K562 (cell line): Measurements from ENCODE around the gene FMNL2. TPM values are rescaled to one million over a fixed set of nuclear protein-coding genes. Genes with fewer than 3 reads are reported as not detected.

Source experiments
- ATAC-seq: fragments of 200-7000 bp; cut with Tn5 transposase; 3 replicates; pipeline ENCODE4 v1.9.1; 2020; ENCODE audit warnings: moderate library complexity
- BruUV-seq: library from RNA; stranded (reverse); fragments of 400-500 nt; replicated peaks from 2 replicates; lab custom pipeline; 2021; lab: Mats Ljungman, UMichigan
- CTCF ChIA-PET: fragments of 300-600 bp; formaldehyde crosslinking; extraction: SDS; loops from one replicate; lab custom pipeline; 2021; ENCODE audit warnings: low intra/inter-chr PET ratio; lab: Yijun Ruan, JAX
- POLR2A ChIA-PET: fragments of 300-600, 350-650 bp; sonication (Branson Sonifier 250); formaldehyde crosslinking; extraction: SDS; loops from one replicate; lab custom pipeline; 2021; ENCODE audit warnings: antibody characterized with exemption, inconsistent platforms; lab: Yijun Ruan, JAX
- DNase-seq, 4 experiments: peaks; one replicate each; pipeline versions ENCODE4 v3.0.0 to v3.0.0-alpha.2; 2011 to 2018; ENCODE audit warnings: low spot score in 3 of 4, mixed read lengths in 3 of 4; ENCODE audit errors: extremely low read depth in 1 of 4
- FAIRE-seq: peaks from 2 replicates; lab custom pipeline; 2011; peaks lifted over from hg19 to GRCh38; lab: Jason Lieb, UNC
- H2AFZ ChIP-seq: 2 replicates; pipeline ENCODE4 v1.6.0; 2011; ENCODE audit warnings: low read depth, low read length, control low read depth, inconsistent platforms
- H3K27ac ChIP-seq: fragments of 200-600 bp; 3 replicates; pipeline ENCODE4 v1.8.0; 2011; ENCODE audit warnings: low read depth, mild to moderate bottlenecking, control low read depth, inconsistent platforms, low read length, moderate library complexity, mixed read lengths; ENCODE audit errors: extremely low read depth
- H3K27me3 ChIP-seq, 2 experiments: fragments of 300-600 bp in 1 of 2; 2 replicates in 1 of 2; 3 replicates in 1 of 2; pipeline versions ENCODE4 v1.6.0 to v1.8.0; 2011; ENCODE audit warnings: inconsistent platforms in 2 of 2, low read length in 2 of 2, mild to moderate bottlenecking in 1 of 2, mixed read lengths in 1 of 2, moderate library complexity in 1 of 2; ENCODE audit not compliant: control insufficient read depth in 2 of 2, insufficient read depth in 2 of 2
- H3K36me3 ChIP-seq: fragments of 300-600 bp; 3 replicates; pipeline ENCODE4 v1.8.0; 2011; ENCODE audit warnings: mild to moderate bottlenecking, low read length, inconsistent platforms; ENCODE audit not compliant: control insufficient read depth, insufficient read depth
- H3K4me1 ChIP-seq, 2 experiments: fragments of 200-600 bp in 1 of 2; replicated peaks in 1 of 2; 2 replicates in 1 of 2; 3 replicates in 1 of 2; pipeline versions ENCODE4 v1.5.1 to v1.8.0; 2011; ENCODE audit warnings: inconsistent platforms in 2 of 2, low read length in 2 of 2, mild to moderate bottlenecking in 1 of 2, mixed read lengths in 1 of 2, moderate library complexity in 1 of 2; ENCODE audit not compliant: control insufficient read depth in 2 of 2, insufficient read depth in 2 of 2
- H3K4me2 ChIP-seq: 2 replicates; pipeline ENCODE4 v1.6.1; 2011; ENCODE audit warnings: low read length, control low read depth, inconsistent platforms, mixed read lengths; ENCODE audit not compliant: insufficient read depth
- H3K4me3 ChIP-seq: fragments of 200-600 bp; sonication (generic), shearing (Covaris generic); 2 replicates; pipeline ENCODE4 v1.5.1; 2016; ENCODE audit warnings: control low read depth, inconsistent platforms
- H3K79me2 ChIP-seq: fragments of 200-600 bp; 3 replicates; pipeline ENCODE4 v1.8.0; 2011; ENCODE audit warnings: low read length, inconsistent platforms; ENCODE audit not compliant: control insufficient read depth, insufficient read depth
- H3K9ac ChIP-seq, 2 experiments: 2 replicates each; pipeline versions ENCODE4 v1.6.0 to v1.6.1; 2011; ENCODE audit warnings: low read depth in 2 of 2, low read length in 2 of 2, control low read depth in 1 of 2, inconsistent platforms in 1 of 2, mild to moderate bottlenecking in 1 of 2, mixed read lengths in 1 of 2; ENCODE audit not compliant: insufficient read depth in 1 of 2
- H3K9me1 ChIP-seq: one replicate; pipeline ENCODE4 v1.6.0; 2011; ENCODE audit warnings: inconsistent platforms, mild to moderate bottlenecking, low read length, moderate library complexity; ENCODE audit not compliant: control insufficient read depth, insufficient read depth
- H3K9me3 ChIP-seq: replicated peaks from 2 replicates; pipeline ENCODE4 v1.5.1; 2011; ENCODE audit warnings: low read depth, low read length, inconsistent platforms; ENCODE audit not compliant: control insufficient read depth, insufficient read depth
- H4K20me1 ChIP-seq: replicated peaks from 2 replicates; pipeline ENCODE4 v1.6.1; 2011; ENCODE audit warnings: low read length, inconsistent platforms, mixed read lengths; ENCODE audit not compliant: control insufficient read depth, insufficient read depth
- CBX8 ChIP-seq: fragments of 200-600 bp; sonication (generic); IDR thresholded peaks from 2 replicates; pipeline ENCODE4 v1.6.1; 2012; ENCODE audit warnings: borderline replicate concordance, mixed run types, low read depth, mild to moderate bottlenecking, moderate library complexity, mixed read lengths, low read length, control low read depth, inconsistent platforms; ENCODE audit not compliant: poor library complexity, severe bottlenecking; ENCODE audit errors: extremely low read depth
- GTF2B ChIP-seq: IDR thresholded peaks from 2 replicates; pipeline ENCODE4 v1.6.1; 2011; ENCODE audit not compliant: insufficient read length; ENCODE audit errors: extremely low read depth
- HCFC1 ChIP-seq: IDR thresholded peaks from 2 replicates; pipeline ENCODE4 v1.6.1; 2012; ENCODE audit warnings: low read depth, low read length, improper control_type of control experiment
- HDAC3 ChIP-seq: fragments of 450-650 bp; IDR thresholded peaks from 2 replicates; pipeline ENCODE4 v1.6.1; 2018; ENCODE audit warnings: borderline replicate concordance, mild to moderate bottlenecking, moderate library complexity; ENCODE audit not compliant: partially characterized antibody
- HOXB6 ChIP-seq: fragments of 250-450 bp; sonication (Bioruptor Pico); IDR thresholded peaks from 2 replicates; pipeline ENCODE4 v1.5.1; 2022; ENCODE audit warnings: mild to moderate bottlenecking, borderline replicate concordance
- NCOR1 ChIP-seq: fragments of 450-650 bp; IDR thresholded peaks from 2 replicates; pipeline ENCODE4 v1.6.1; 2016; ENCODE audit warnings: mild to moderate bottlenecking, moderate library complexity
- NR3C1 ChIP-seq: sonication (generic); formaldehyde crosslinking; IDR thresholded peaks from 2 replicates; pipeline ENCODE4 v1.8.1; 2022; ENCODE audit warnings: missing genetic modification reagents
- SP2 ChIP-seq: IDR thresholded peaks from 2 replicates; pipeline ENCODE4 v1.6.1; 2011; ENCODE audit warnings: mild to moderate bottlenecking, low read depth, low read length, moderate library complexity; ENCODE audit not compliant: poor library complexity, severe bottlenecking; ENCODE audit errors: extremely low read depth
- TCF3 ChIP-seq: sonication (generic); formaldehyde crosslinking; IDR thresholded peaks from 2 replicates; pipeline ENCODE4 v1.4.0; 2020; ENCODE audit warnings: mild to moderate bottlenecking, missing genetic modification reagents
- THRB ChIP-seq: fragments of 450-650 bp; formaldehyde crosslinking; conservative IDR thresholded peaks from 2 replicates; pipeline ENCODE4 v1.4.0; 2022; ENCODE audit warnings: mild to moderate bottlenecking, missing genetic modification characterization
- WGBS: fragments of 100-300 bp; shearing (Covaris generic); methylation state at CpG from one replicate; pipeline ENCODE4 v1.1.6; 2016; ENCODE audit warnings: low coverage, mixed read lengths; ENCODE audit not compliant: insufficient coverage; ENCODE audit errors: missing lambda C conversion rate; 5-methylcytosine and 5-hydroxymethylcytosine counted together
- in situ Hi-C: fragments of 300-500 bp; cut with MboI; formaldehyde crosslinking; loops from 4 replicates; pipeline ENCODE4 v1.15.0; 2018; ENCODE audit warnings: inconsistent platforms, mixed read lengths
- intact Hi-C: fragments of 100-400 bp; cut with micrococcal nuclease; formaldehyde crosslinking; loops from 2 replicates; pipeline ENCODE4 v1.14.2; 2022
- polyA plus RNA-seq, 8 experiments: library from polyadenylated mRNA; depleted of rRNA in 4 of 8; stranded (reverse) in 5 of 8; unstranded in 3 of 8; fragments of >200 nt; fragmentation: Nextera tagmentation in 2 of 8; fragmentation: Illumina TruSeq in 1 of 8; extraction: Ambion mirVana in 2 of 8; extraction: Trizol in 1 of 8; gene quantifications; 2 replicates each; pipeline versions ENCODE4 v1.2.1 to v1.2.3, GENCODE V29; 2011 to 2014; ENCODE audit warnings: inconsistent platforms in 1 of 8, missing spikeins in 1 of 8
- total RNA-seq, 7 experiments: library from RNA; depleted of rRNA in 6 of 7; stranded (reverse); fragments of >200 nt in 6 of 7; fragmentation: Illumina TruSeq in 2 of 7; extraction: Trizol in 2 of 7; gene quantifications; 2 replicates each; pipeline versions ENCODE4 v1.2.1 to v1.2.3, GENCODE V29; 2011 to 2021; ENCODE audit warnings: low replicate concordance in 1 of 7

FMNL2 gene
- total and polyA plus RNA-seq, 9 of the 15 experiments (the other 6 are each of a cell fraction or from before 2014, with no cell fraction given), result 0.15 to 0.49 (median 0.24) TPM; not detected in 1

GRCh38 chr2:152501666-152502065 is 166.7 kb downstream of the FMNL2 start:
- WGBS, result 6% methylated on average over 5 of the region's 5 CpGs
- H3K9ac ChIP-seq, result no peak overlapping the region
- intact Hi-C loops, result no loop called here
- no peaks in the 10 kb centered on the region for H3K9me1 ChIP-seq
- no peak overlapping the region for H3K4me3 ChIP-seq
- ChIA-PET CTCF (no interaction called here), POLR2A (no interaction called here)
- no peaks in the 10 kb centered on the region for H4K20me1 ChIP-seq
- ATAC-seq (no peak), FAIRE-seq (no peak), DNase-seq (no peak)
- TF ChIP-seq THRB (CRISPR knock-in tag), result no peak
- no peak for TF ChIP-seq GTF2B
- TF ChIP-seq NR3C1 (CRISPR knock-in tag), result no peak
- TF ChIP-seq HCFC1, result no peak
- TF ChIP-seq NCOR1, result no peak
- TF ChIP-seq SP2, result no peak
- no peak for TF ChIP-seq HDAC3
- TF ChIP-seq TCF3 (CRISPR knock-in tag), result no peak
- TF ChIP-seq CBX8, result no peak
- no peak for TF ChIP-seq HOXB6 (CRISPR knock-in tag)
- H3K27ac ChIP-seq, result no peak overlapping the region
- no peak overlapping the region for H3K4me2 ChIP-seq
- peaks cover 6 to 7% of the 10 kb centered on the region in 2 experiments; a peak in 3 of 5 replicates for H3K27me3 ChIP-seq
- H3K79me2 ChIP-seq, result no peaks in the 10 kb centered on the region
- H2AFZ ChIP-seq, result no peak overlapping the region
- in situ Hi-C loops, result no loop called here
- no peaks in the 10 kb centered on the region for H3K9me3 ChIP-seq
- peaks cover 0 to 4% of the 10 kb centered on the region in 2 experiments; a peak in 1 of 5 replicates for H3K4me1 ChIP-seq
- H3K36me3 ChIP-seq, result no peaks in the 10 kb centered on the region
- no TSS peak for BruUV-seq
